ENCODE results near the gene FAM210A. TPM values are rescaled to one million over a fixed set of nuclear protein-coding genes. Genes with fewer than 3 reads are reported as not detected.

The FAM210A gene
- total RNA-seq, 1 donor from 2014 or later = 52.0 TPM

GRCh38 chr18:13627639-13628038 lies 98.7 kb downstream of the FAM210A start:
- ATAC-seq (no peak), DNase-seq (no peak)
- intact Hi-C loops (cut with micrococcal nuclease) = no loop called here

GRCh38 chr18:13626544-13626908 lies 99.8 kb downstream of the FAM210A start:
- ATAC-seq = no peak
- intact Hi-C loops (cut with micrococcal nuclease) = no loop called here
- no peak for DNase-seq

- DNase-seq = no peak
- intact Hi-C loops (cut with micrococcal nuclease) = no loop called here
- ATAC-seq = no peak
Measured at GRCh38 chr18:13625843-13626543, 100.4 kb downstream of the FAM210A start.

- ATAC-seq = no peak
- intact Hi-C loops (cut with micrococcal nuclease) = no loop called here
- DNase-seq = no peak
Measured at GRCh38 chr18:13625355-13625754, 101.0 kb downstream of the FAM210A start.

GRCh38 chr18:13624563-13625237 lies 101.7 kb downstream of the FAM210A start:
- DNase-seq (no peak), ATAC-seq (no peak)
- intact Hi-C loops (cut with micrococcal nuclease) = no loop called here

- ATAC-seq (no peak), DNase-seq (no peak)
- intact Hi-C loops (cut with micrococcal nuclease) = no loop called here
Measured at GRCh38 chr18:13623871-13624270, 102.5 kb downstream of the FAM210A start.

- ATAC-seq (no peak), DNase-seq (no peak)
- intact Hi-C loops (cut with micrococcal nuclease) = no loop called here
Measured at GRCh38 chr18:13623348-13623747, 103.0 kb downstream of the FAM210A start.

- ATAC-seq = no peak
- intact Hi-C loops (cut with micrococcal nuclease) = no loop called here
Measured at GRCh38 chr18:13622751-13623150, 103.6 kb downstream of the FAM210A start.

GRCh38 chr18:13621886-13622619 lies 104.3 kb downstream of the FAM210A start:
- DNase-seq = no peak
- intact Hi-C loops (cut with micrococcal nuclease) = no loop called here
- ATAC-seq = no peak

More at GRCh38 chr18:13622751-13623150, 103.6 kb downstream of the FAM210A start:
- DNase-seq = no peak

GRCh38 chr18:13621446-13621849 lies 104.9 kb downstream of the FAM210A start:
- no peak for DNase-seq
- intact Hi-C loops (cut with micrococcal nuclease) = no loop called here
- no peak for ATAC-seq

GRCh38 chr18:13620818-13621445 lies 105.4 kb downstream of the FAM210A start:
- ATAC-seq = no peak
- no peak for DNase-seq
- intact Hi-C loops (cut with micrococcal nuclease) = no loop called here

GRCh38 chr18:13620206-13620672 lies 106.1 kb downstream of the FAM210A start:
- DNase-seq (no peak), ATAC-seq (no peak)
- intact Hi-C loops (cut with micrococcal nuclease) = no loop called here

GRCh38 chr18:13619505-13620205 lies 106.7 kb downstream of the FAM210A start:
- intact Hi-C loops (cut with micrococcal nuclease) = loop anchor here (10.0 kb wide), 1 partner anchor 65 kb away; no protein-coding TSS in a partner anchor
- DNase-seq = no peak
- no peak for ATAC-seq

- DNase-seq = no peak
- intact Hi-C loops (cut with micrococcal nuclease) = loop anchor here (10.0 kb wide), 1 partner anchor 64 kb away; no protein-coding TSS in a partner anchor
- ATAC-seq = no peak
Measured at GRCh38 chr18:13618760-13619438, 107.5 kb downstream of the FAM210A start.

- no peak for DNase-seq
- ATAC-seq = no peak
- intact Hi-C loops (cut with micrococcal nuclease) = loop anchor here (10.0 kb wide), 1 partner anchor 63 kb away; no protein-coding TSS in a partner anchor
Measured at GRCh38 chr18:13617826-13618515, 108.4 kb downstream of the FAM210A start.

GRCh38 chr18:13616525-13617035 lies 109.8 kb downstream of the FAM210A start:
- no peak for ATAC-seq
- intact Hi-C loops (cut with micrococcal nuclease) = loop anchor here (10.0 kb wide), 1 partner anchor 62 kb away; no protein-coding TSS in a partner anchor

GRCh38 chr18:13616041-13616440 lies 110.3 kb downstream of the FAM210A start:
- intact Hi-C loops (cut with micrococcal nuclease) = loop anchor here (10.0 kb wide), 1 partner anchor 61 kb away; no protein-coding TSS in a partner anchor
- DNase-seq (no peak), ATAC-seq (no peak)

More at GRCh38 chr18:13616525-13617035, 109.8 kb downstream of the FAM210A start:
- no peak for DNase-seq
